HT-29 (cell line): ENCODE results near the gene CA6. TPM values are rescaled to one million over a fixed set of nuclear protein-coding genes. Genes with fewer than 3 reads are reported as not detected.
"Not testable (repeated sequence)": the region's sequence is repeated elsewhere in the genome, so short reads cannot be mapped to it uniquely, and the experiment has no call there.

Source experiments
- DNase-seq: peaks from one replicate; pipeline ENCODE4 v3.0.0-alpha.2; 2015; ENCODE audit warnings: low spot score
- total RNA-seq: library from RNA; depleted of rRNA; stranded (reverse); fragments of >200 nt; shearing (Covaris generic); gene quantifications from 2 replicates; pipeline ENCODE4 v1.2.3, GENCODE V29; 2014; rRNA removed

CA6 gene
- not detected in 2 replicates for total RNA-seq

GRCh38 chr1:8945568-8945967 lies at the start of gene CA6:
Gene CA6, plus strand, starts transcription at chr1:8945868. Its CDS starts 19 bp downstream, at chr1:8945887.
- DNase-seq: no peak

GRCh38 chr1:8896775-8897174 lies 48.9 kb upstream of the CA6 start:
- not testable (repeated sequence) for DNase-seq

- not testable (repeated sequence) for DNase-seq
Measured at GRCh38 chr1:8897505-8897904, 48.2 kb upstream of the CA6 start.

GRCh38 chr1:8898418-8898817 lies 47.2 kb upstream of the CA6 start:
- DNase-seq: not testable (repeated sequence)

GRCh38 chr1:8899046-8899445 lies 46.6 kb upstream of the CA6 start:
- DNase-seq: no peak

GRCh38 chr1:8900684-8901083 lies 45.0 kb upstream of the CA6 start:
- not testable (repeated sequence) for DNase-seq

GRCh38 chr1:8902765-8903164 lies 42.9 kb upstream of the CA6 start:
- no peak for DNase-seq

GRCh38 chr1:8903410-8903809 lies 42.3 kb upstream of the CA6 start:
- DNase-seq: peak; percentile 9

- no peak for DNase-seq
Measured at GRCh38 chr1:8903908-8904650, 41.6 kb upstream of the CA6 start.

- no peak for DNase-seq
Measured at GRCh38 chr1:8905582-8906191, 40.0 kb upstream of the CA6 start.

GRCh38 chr1:8908388-8909151 lies 37.1 kb upstream of the CA6 start:
- no peak for DNase-seq

GRCh38 chr1:8910331-8910730 lies 35.3 kb upstream of the CA6 start:
- DNase-seq: no peak

GRCh38 chr1:8910914-8911313 lies 34.8 kb upstream of the CA6 start:
- DNase-seq: no peak

- DNase-seq: no peak
Measured at GRCh38 chr1:8911416-8912309, 34.0 kb upstream of the CA6 start.

GRCh38 chr1:8913457-8913856 lies 32.2 kb upstream of the CA6 start:
- DNase-seq: no peak

GRCh38 chr1:8914466-8914865 lies 31.2 kb upstream of the CA6 start:
- DNase-seq: no peak

GRCh38 chr1:8915446-8915845 lies 30.2 kb upstream of the CA6 start:
- no peak for DNase-seq

- not testable (repeated sequence) for DNase-seq
Measured at GRCh38 chr1:8917536-8917935, 28.1 kb upstream of the CA6 start.

GRCh38 chr1:8922962-8923361 lies 22.7 kb upstream of the CA6 start:
- no peak for DNase-seq

- no peak for DNase-seq
Measured at GRCh38 chr1:8925406-8925805, 20.3 kb upstream of the CA6 start.

GRCh38 chr1:8925960-8926359 lies 19.7 kb upstream of the CA6 start:
- DNase-seq: no peak
